IPS-NIHi11 (cell line): ENCODE measurements around the gene ZNF467.

ENCODE experiments used
- DNase-seq: peaks from one replicate; pipeline ENCODE4 v3.0.0; 2012; ENCODE audit warnings: mixed read lengths, low spot score

The ZNF467 gene

DNA sequence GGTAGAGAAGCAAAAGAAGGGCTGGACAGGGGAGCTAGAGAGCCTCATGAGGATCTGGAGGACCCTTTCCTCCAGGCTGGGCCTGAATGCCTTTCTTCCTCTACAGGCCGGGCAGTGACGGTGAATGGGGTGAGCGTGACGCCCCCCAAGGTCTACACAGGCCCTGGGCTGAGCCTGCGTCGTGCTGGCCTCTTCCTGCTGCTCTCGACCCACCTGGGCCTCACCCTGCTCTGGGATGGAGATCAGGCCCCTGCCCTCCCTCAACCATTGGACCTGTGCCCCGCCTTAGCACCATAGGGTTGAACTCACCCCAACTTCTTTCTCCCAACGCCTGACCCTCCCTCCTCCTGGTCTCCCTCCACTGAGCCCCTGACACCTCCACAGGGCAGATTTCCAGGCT lies 12.6 kb upstream of the ZNF467 start:
- no peak for DNase-seq

GRCh38 chr7:149785402-149785801 lies 12.0 kb upstream of the ZNF467 start:
- no peak for DNase-seq

GRCh38 chr7:149784251-149784608 lies 10.8 kb upstream of the ZNF467 start:
- no peak for DNase-seq

- DNase-seq: peak; percentile 66
Observed at GRCh38 chr7:149783386-149784250, 10.2 kb upstream of the ZNF467 start.

DNA sequence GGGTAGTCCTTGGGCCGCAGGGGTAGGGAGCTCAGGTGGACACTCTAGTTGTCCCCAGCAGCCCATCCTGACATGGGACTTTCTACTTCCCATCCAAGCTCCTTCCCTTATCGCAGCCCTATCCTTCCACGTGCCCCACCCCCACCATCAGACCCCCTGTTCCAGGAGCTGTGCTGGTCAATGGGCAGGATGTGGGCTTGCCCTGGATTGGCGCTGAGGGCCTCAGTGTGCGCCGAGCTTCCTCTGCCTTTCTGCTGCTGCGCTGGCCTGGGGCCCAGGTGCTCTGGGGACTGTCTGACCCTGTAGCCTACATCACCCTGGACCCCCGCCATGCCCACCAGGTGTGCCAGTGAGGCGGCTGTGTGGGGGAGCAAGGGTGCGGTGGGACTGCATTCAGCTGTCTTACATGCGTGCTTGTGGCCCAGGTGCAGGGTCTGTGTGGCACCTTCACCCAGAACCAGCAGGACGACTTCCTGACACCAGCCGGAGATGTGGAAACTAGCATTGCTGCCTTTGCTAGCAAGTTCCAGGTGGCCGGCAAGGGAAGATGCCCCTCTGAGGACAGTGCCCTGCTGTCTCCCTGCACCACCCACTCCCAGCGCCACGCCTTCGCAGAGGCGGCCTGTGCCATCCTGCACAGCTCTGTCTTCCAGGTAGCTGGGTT lies 9.4 kb upstream of the ZNF467 start:
- DNase-seq: no peak

DNA sequence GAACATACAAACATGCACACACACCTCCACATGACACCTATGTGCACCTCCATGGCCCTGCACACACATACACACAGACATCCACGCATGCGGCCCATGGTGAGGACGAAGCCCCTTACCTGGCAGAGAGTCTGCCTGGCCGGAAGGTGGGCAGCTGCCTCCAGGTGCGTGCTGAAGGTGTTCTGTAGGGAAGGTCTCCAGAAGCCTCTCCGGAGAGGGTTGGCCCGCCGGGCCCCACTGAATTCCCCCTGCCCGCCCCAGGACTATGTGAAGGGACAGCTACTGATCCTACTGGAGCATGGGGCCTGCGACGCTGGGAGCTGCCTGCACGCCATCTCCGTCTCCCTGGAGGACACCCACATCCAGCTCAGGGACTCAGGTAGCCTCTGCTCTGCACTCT lies 8.5 kb upstream of the ZNF467 start:
- DNase-seq: no peak

- no peak for DNase-seq
Observed at GRCh38 chr7:149780636-149781419, 7.4 kb upstream of the ZNF467 start.

GRCh38 chr7:149780056-149780455 lies 6.7 kb upstream of the ZNF467 start:
- DNase-seq: no peak

DNA sequence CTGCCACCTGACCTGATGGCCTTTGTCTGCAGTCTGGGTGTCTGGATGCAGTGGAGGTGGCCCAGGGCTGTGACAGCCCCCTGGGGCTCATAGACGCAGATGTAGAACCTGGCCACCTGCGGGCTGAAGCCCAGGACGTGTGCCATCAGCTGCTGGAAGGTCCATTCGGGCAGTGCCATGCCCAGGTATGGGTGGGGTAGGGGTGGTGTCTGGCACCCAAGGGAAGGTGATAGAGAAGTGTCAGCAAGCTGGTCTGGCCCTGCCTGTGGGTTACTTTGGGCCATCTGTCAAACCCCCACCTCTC lies 6.1 kb upstream of the ZNF467 start:
- DNase-seq: no peak

GRCh38 chr7:149778696-149779501 lies 5.5 kb upstream of the ZNF467 start:
- no peak for DNase-seq

DNA sequence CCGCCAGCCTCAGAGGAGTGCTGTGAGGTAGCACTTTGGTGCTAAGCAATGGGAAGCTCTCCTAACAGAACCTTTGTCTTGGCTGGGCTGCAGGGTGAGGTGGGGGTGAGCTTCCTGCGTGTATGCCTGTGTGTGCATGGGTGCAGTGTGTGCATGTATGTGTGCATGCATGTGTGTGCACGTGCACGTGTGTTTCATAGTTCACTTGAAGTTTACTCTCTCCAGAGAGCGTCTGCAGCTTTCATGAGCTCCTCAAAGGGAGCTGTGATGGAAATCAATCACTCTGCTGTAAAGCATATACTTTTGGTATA lies 4.9 kb upstream of the ZNF467 start:
- DNase-seq: no peak

- no peak for DNase-seq
Observed at GRCh38 chr7:149777551-149778326, 4.4 kb upstream of the ZNF467 start.

DNA sequence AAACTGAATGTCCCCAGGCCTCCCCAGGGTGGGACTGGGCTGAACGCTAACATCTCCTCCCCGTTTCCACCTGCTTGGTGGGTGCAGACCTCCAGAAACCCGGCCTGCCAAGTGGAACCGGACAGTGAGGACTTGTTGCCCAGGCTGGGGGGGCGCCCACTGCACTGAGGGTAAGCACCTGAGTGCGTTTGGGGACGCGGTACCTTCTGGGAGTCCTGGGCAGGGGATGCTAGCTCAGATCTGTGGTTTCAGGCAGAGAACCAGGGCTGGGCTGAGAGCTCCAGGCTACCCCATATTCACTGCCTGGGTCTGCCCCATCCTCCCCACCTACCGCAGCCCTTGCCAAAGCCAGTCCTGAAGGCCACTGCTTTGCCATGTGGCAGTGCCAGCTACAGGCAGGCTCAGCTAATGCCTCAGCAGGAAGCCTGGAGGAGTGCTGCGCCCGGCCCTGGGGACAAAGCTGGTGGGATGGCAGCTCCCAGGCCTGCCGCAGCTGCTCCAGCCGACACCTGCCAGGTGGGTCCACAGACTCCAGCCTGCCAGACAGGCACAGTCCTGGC lies 3.5 kb upstream of the ZNF467 start:
- no peak for DNase-seq

DNA sequence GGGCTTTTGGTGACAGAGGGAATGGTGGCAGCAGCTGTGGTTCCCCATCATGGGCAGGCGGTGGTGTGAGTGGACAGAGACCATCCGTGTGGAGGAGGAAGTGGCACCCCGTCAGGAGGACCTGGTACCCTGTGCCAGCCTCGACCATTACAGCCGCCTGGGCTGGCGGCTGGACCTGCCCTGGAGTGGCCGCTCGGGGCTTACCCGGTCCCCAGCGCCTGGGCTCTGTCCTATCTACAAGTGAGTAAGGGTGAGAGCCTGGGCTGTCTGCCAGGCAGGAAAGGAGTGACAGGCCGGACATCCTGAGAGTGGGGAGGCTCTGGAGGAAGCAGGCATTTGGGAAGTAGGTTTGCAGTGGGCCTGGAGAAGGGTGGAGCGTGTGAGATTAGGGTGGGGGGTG lies 2.9 kb upstream of the ZNF467 start:
- DNase-seq: no peak

DNA sequence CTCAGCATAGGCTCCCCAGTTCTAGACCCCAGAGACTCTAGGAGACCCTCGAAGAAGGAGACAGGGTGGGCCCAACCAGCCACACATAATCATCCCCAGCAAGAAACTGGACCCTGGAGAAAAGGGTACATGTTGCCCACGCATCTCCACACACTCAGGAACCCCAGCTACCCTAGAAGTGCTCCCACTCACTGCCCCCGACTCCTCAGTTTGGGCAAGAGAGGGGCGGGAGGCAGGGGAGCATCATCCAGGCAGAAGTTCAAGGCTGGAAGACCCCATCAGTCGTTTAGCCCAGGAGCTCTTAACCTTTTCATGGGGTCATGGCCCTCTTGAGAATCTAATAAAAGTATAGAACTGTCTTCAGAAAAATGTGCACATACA lies 1.8 kb upstream of the ZNF467 start:
- no peak for DNase-seq

- DNase-seq: no peak
Observed at GRCh38 chr7:149774237-149775175, 1.1 kb upstream of the ZNF467 start.

DNA sequence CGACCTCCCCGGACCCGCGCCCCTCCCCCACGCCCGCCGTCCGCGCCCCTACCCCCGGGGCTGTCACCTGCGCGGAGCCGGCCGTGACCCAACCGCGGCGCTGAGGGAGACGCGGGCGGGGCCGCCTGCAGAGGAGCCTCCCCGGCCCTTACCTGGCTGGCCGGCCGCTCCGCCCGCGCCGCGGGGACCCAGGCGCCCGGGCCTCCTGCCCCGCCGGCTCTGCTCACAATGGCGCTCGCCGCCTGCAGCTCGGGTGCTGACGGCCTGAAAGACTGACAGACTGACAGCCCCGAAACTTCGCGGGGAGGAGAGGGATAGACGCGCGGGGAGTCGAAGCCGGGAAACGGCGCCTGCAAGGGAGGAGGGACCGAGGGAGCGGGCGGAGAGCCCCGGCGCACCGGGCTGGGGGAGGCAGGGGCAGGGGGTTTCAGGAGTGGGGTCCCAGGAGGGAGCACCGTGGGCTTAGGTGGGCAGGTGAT lies 393 bp downstream of the ZNF467 start:
- DNase-seq: peak; percentile 60

- DNase-seq: peak; percentile 57
Observed at GRCh38 chr7:149772241-149772955, 990 bp downstream of the ZNF467 start.

GRCh38 chr7:149771720-149772240 lies 1.6 kb downstream of the ZNF467 start:
- DNase-seq: peak; percentile 95
